DOHH2 (cell line): ENCODE results near the gene ERN1.

Source experiments
- H3F3A ChIP-seq: fragments of 200-600 bp; sonication (generic), shearing (Covaris generic); 2 replicates; pipeline ENCODE4 v1.6.0; 2016; ENCODE audit warnings: antibody characterized with exemption, mild to moderate bottlenecking; ENCODE audit not compliant: control insufficient read depth, insufficient read depth
- H3K27ac ChIP-seq: fragments of 200-600 bp; sonication (generic); 2 replicates; pipeline ENCODE4 v1.5.1; 2014; ENCODE audit warnings: low read depth, mild to moderate bottlenecking, low read length, moderate library complexity
- H3K27me3 ChIP-seq: fragments of 200-600 bp; sonication (generic); 2 replicates; pipeline ENCODE4 v1.6.1; 2014; ENCODE audit warnings: mild to moderate bottlenecking, low read length, mixed read lengths; ENCODE audit not compliant: control insufficient read depth
- H3K36me3 ChIP-seq: fragments of 200-600 bp; sonication (generic); 2 replicates; pipeline ENCODE4 v1.6.1; 2014; ENCODE audit warnings: mild to moderate bottlenecking, low read length, moderate library complexity, mixed read lengths; ENCODE audit not compliant: control insufficient read depth
- H3K4me1 ChIP-seq: fragments of 200-600 bp; sonication (generic); 2 replicates; pipeline ENCODE4 v1.6.1; 2014; ENCODE audit warnings: mild to moderate bottlenecking, low read length, mixed read lengths; ENCODE audit not compliant: control insufficient read depth
- H3K4me2 ChIP-seq: fragments of 200-600 bp; sonication (generic); 2 replicates; pipeline ENCODE4 v1.6.0; 2014; ENCODE audit warnings: mild to moderate bottlenecking, low read length, moderate library complexity
- H3K4me3 ChIP-seq: fragments of 200-600 bp; sonication (generic); 2 replicates; pipeline ENCODE4 v1.5.1; 2014; ENCODE audit warnings: mild to moderate bottlenecking, low read length, mixed read lengths
- H3K79me2 ChIP-seq: fragments of 200-600 bp; sonication (generic); 2 replicates; pipeline ENCODE4 v1.6.1; 2014; ENCODE audit warnings: mild to moderate bottlenecking, low read length, mixed read lengths; ENCODE audit not compliant: control insufficient read depth
- H3K9me2 ChIP-seq: fragments of 200-600 bp; sonication (generic); replicated peaks from 2 replicates; pipeline ENCODE4 v1.6.1; 2014; ENCODE audit warnings: mild to moderate bottlenecking, low read length, mixed read lengths; ENCODE audit not compliant: control insufficient read depth
- H3K9me3 ChIP-seq: fragments of 200-600 bp; sonication (generic); 2 replicates; pipeline ENCODE4 v1.6.1; 2014; ENCODE audit warnings: antibody characterized with exemption, low read length, mixed read lengths; ENCODE audit not compliant: control insufficient read depth, insufficient read depth
- H4K20me1 ChIP-seq: fragments of 200-600 bp; sonication (generic); 2 replicates; pipeline ENCODE4 v1.6.0; 2014; ENCODE audit warnings: low read depth, mild to moderate bottlenecking, antibody characterized with exemption, low read length, moderate library complexity; ENCODE audit not compliant: control insufficient read depth, insufficient read depth
- EZH2phosphoT487 ChIP-seq: fragments of 200-600 bp; sonication (generic); IDR thresholded peaks from 2 replicates; pipeline ENCODE4 v1.6.1; 2017; ENCODE audit warnings: borderline replicate concordance, mild to moderate bottlenecking, antibody characterized with exemption, low read length, moderate library complexity, mixed read lengths
- TF ChIP-seq, protein P1 (sequence below): fragments of 200-600 bp; sonication (generic); IDR thresholded peaks from one replicate; pipeline ENCODE4 v1.5.1; 2014; ENCODE audit warnings: antibody characterized with exemption, mild to moderate bottlenecking, low read depth, low read length; ENCODE audit not compliant: poor library complexity, severe bottlenecking

Gene ERN1

DNA sequence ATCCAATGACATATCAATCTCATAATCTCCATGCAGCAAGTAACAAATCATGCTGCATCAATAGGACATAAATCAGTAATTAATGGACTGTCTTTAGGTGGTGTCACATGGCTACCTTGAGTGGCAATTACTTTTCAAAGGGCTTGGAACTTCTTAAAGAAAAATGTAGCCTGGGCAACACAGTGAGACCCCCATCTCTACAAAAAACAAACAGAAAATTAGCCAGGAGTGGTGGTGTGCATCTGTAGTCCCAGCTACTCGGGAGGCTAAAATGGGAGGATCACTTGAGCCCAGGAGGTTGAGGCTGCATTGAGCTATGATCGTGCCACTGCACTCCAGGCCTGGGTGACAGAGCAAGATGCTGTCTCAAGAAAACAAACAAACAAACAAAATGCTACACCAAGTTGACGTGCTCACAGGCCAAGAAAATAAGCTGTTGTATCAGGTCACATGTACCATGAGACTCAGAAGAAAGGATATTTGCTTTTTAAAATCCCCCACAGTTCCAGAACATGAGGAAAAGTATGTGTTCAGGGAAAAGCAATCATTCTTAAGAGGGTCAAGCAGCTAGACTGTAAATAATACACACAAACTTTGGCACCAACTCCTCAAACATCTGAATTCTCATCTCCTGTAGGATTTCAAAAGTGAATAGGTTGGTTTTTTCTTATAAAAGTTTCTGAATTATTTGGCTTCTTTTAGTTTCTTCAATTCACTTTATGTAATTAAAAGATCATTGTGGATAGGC is 23.8 kb upstream of the ERN1 start:
- Histone ChIP-seq H3K4me2 (no peak overlapping the region), H4K20me1 (no peaks in the 10 kb centered on the region; the same call in 1 of the 2 replicates), H3K79me2 (no peaks in the 10 kb centered on the region), H3K27ac (no peak overlapping the region), H3K4me3 (no peak overlapping the region), H3K27me3 (no peaks in the 10 kb centered on the region), H3K9me3 (no peaks in the 10 kb centered on the region), H3F3A (peaks cover 18% of the 10 kb centered on the region), H3K36me3 (peaks cover 9% of the 10 kb centered on the region), H3K4me1 (no peaks in the 10 kb centered on the region; the same call in 1 of the 2 replicates), H3K9me2 (no peaks in the 10 kb centered on the region)
- TF ChIP-seq, protein P1, sequence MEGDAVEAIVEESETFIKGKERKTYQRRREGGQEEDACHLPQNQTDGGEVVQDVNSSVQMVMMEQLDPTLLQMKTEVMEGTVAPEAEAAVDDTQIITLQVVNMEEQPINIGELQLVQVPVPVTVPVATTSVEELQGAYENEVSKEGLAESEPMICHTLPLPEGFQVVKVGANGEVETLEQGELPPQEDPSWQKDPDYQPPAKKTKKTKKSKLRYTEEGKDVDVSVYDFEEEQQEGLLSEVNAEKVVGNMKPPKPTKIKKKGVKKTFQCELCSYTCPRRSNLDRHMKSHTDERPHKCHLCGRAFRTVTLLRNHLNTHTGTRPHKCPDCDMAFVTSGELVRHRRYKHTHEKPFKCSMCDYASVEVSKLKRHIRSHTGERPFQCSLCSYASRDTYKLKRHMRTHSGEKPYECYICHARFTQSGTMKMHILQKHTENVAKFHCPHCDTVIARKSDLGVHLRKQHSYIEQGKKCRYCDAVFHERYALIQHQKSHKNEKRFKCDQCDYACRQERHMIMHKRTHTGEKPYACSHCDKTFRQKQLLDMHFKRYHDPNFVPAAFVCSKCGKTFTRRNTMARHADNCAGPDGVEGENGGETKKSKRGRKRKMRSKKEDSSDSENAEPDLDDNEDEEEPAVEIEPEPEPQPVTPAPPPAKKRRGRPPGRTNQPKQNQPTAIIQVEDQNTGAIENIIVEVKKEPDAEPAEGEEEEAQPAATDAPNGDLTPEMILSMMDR, result no peak

DNA sequence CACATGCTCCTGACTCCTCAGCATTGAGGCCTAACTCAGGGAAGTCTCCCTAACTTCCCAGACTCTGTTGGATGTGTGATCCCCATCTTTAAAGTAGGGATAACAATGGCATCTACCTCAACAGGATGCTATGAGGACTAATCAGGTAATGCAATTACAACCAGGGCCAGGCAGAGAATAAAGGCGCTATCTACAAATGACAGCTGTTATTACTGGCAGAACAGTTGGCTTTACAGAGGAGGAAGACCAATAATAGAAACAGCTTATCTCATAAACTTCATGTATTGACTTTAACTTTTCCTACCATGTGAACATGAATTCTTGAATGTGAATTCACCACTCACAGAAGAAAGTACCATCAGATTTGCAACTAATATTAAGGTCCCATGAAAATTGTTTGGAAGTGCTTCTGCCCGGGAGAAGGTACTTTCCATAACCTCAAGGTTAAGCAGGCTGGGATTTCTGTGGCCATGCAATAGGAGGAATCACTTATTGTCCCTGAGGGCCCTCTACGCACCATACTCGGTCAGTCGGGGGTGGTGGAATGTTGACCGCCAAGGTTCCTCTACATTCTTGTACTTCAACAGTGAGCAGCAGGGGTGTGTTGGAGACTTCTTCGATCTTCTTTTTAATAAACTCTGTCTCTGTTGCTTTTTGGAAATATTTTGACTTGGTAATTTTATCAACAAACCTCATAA is 22.6 kb upstream of the ERN1 start:
- Histone ChIP-seq H3K79me2 (no peaks in the 10 kb centered on the region), H3K27me3 (no peaks in the 10 kb centered on the region), H4K20me1 (no peaks in the 10 kb centered on the region), H3K4me3 (no peak overlapping the region), H3K9me3 (no peaks in the 10 kb centered on the region), H3F3A (peaks cover 30% of the 10 kb centered on the region), H3K36me3 (peaks cover 16% of the 10 kb centered on the region), H3K27ac (no peak overlapping the region), H3K4me1 (peaks cover 2% of the 10 kb centered on the region), H3K4me2 (no peak overlapping the region), H3K9me2 (no peaks in the 10 kb centered on the region)
- TF ChIP-seq, protein P1, result no peak
- no peak for TF ChIP-seq EZH2phosphoT487

DNA sequence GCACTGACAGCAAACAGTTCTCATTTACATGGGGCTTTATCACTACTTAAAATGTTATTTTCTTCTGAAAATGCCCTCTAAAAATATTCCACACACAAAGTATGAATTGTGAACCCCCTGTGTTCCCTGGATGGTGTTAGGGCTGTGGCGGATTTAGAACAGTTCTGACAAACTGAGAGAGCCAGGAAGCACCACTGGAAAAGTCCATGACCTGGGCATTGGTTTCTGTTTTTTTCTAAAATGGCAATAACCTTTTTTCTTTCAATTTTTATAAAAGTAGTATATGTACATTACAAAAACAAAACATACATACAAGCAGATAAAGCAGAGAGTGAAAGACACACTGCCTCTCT is 21.0 kb upstream of the ERN1 start:
- Histone ChIP-seq H3K79me2 (peaks cover 12% of the 10 kb centered on the region), H3K36me3 (peaks cover 32% of the 10 kb centered on the region), H3F3A (peaks cover 46% of the 10 kb centered on the region), H3K4me3 (no peak overlapping the region), H3K9me3 (no peaks in the 10 kb centered on the region), H3K4me2 (no peak overlapping the region), H4K20me1 (no peaks in the 10 kb centered on the region), H3K27me3 (no peaks in the 10 kb centered on the region), H3K4me1 (peaks cover 13% of the 10 kb centered on the region), H3K9me2 (no peaks in the 10 kb centered on the region), H3K27ac (no peak overlapping the region)
- TF ChIP-seq, protein P1, result no peak
- no peak for TF ChIP-seq EZH2phosphoT487
